ENCODE results near the gene MYL2. TPM values are rescaled to one million over a fixed set of nuclear protein-coding genes. Genes with fewer than 3 reads are reported as not detected.

MYL2 gene
- total and polyA plus RNA-seq, 10 of the 15 experiments (the other 5 are each of a cell fraction or from before 2014, with no cell fraction given), result 0.08 to 1.8 (median 0.57) TPM; not detected in 1

- in situ Hi-C loops (cut with MboI), result no loop called here
- intact Hi-C loops (cut with micrococcal nuclease; ENCODE audit: unreplicated experiment), result no loop called here
- peak; percentile 51 for DNase-seq (ENCODE audit: low read depth, low spot score)
- BruUV-seq (replicated peaks), result no TSS peak
- Histone ChIP-seq H3K9ac (ENCODE audit: control insufficient read depth, insufficient read depth, low read length) (peak overlapping the region; percentile 8; the same call in 1 of the 2 replicates), H3K4me2 (ENCODE audit: control insufficient read depth, insufficient read depth) (peak overlapping the region; percentile 36), H3K4me3 (peak overlapping the region; percentile 31; the same call in 1 of the 2 replicates), H3K27ac (ENCODE audit: control insufficient read depth, insufficient read depth) (peak overlapping the region; percentile 71), H2AFZ (ENCODE audit: control insufficient read depth, low read depth, low read length) (peak overlapping the region; percentile 68), H3K36me3 (ENCODE audit: control insufficient read depth in 2 of 2, insufficient read depth in 2 of 2, low read length in 1 of 2) (no peaks in the 10 kb centered on the region), H3K27me3 (replicated peaks in 1 of 2; ENCODE audit: control insufficient read depth in 2 of 2, insufficient read depth in 2 of 2, low read length in 1 of 2) (no peaks in the 10 kb centered on the region; a peak in 1 of 4 replicates), H3K9me3 (replicated peaks; ENCODE audit: control insufficient read depth, insufficient read depth, low read length) (no peaks in the 10 kb centered on the region), H3K79me2 (ENCODE audit: control insufficient read depth, insufficient read depth, low read length) (no peaks in the 10 kb centered on the region), H4K20me1 (ENCODE audit: control insufficient read depth, insufficient read depth) (no peaks in the 10 kb centered on the region), H3K4me1 (ENCODE audit: control insufficient read depth, insufficient read depth, low read length) (peaks cover 32% of the 10 kb centered on the region)
- 5% methylated on average over 5 of the region's 5 CpGs for WGBS (ENCODE audit: insufficient coverage, insufficient replicate concordance, low lambda C conversion rate, missing lambda C conversion rate)
- CTCF ChIA-PET, result interaction anchor here (0.6 to 3.0 kb wide), 5 partner anchors 8 to 19 kb away, joined by 3 to 30 read pairs (median 4); no protein-coding TSS in a partner anchor
- FAIRE-seq, result peak; percentile 92
- RAD21 ChIA-PET (ENCODE audit: unreplicated experiment), result interaction anchor here (0.7 to 1.3 kb wide), 3 partner anchors 9 to 15 kb away, joined by 3 read pairs; no protein-coding TSS in a partner anchor
- ATAC-seq, result peak; percentile 79
- SMC1A ChIA-PET (ENCODE audit: uncharacterized antibody, unreplicated experiment), result interaction anchor here (1.0 to 1.5 kb wide), 2 partner anchors 11 kb away, joined by 5 to 12 read pairs; no protein-coding TSS in a partner anchor
- POLR2A ChIA-PET, result no interaction called here
- TF ChIP-seq EP300 (IDR thresholded peaks at IDR 0.05; ENCODE audit: borderline replicate concordance in 1 of 2, control insufficient read depth in 1 of 2, low read depth in 2 of 2, low read length in 2 of 2) (0 out of 4 replicates have a peak, but pooled peaks of 1 of the 2 experiments have one; percentile 29), EED (IDR thresholded peaks at IDR 0.05; ENCODE audit: low read depth) (peak; percentile 29; the same call in 1 of the 2 replicates), ZNF622 (IDR thresholded peaks at IDR 0.05) (no peak), ZNF687 (IDR thresholded peaks at IDR 0.05) (no peak), BHLHE40 (IDR thresholded peaks at IDR 0.05; ENCODE audit: borderline replicate concordance in 1 of 2, low read depth in 2 of 2, low read length in 1 of 2) (peak; percentile 85 to 86), RUNX3 (IDR thresholded peaks at IDR 0.05; ENCODE audit: low read length) (peak; percentile 35; the same call in 1 of the 2 replicates), MXI1 (IDR thresholded peaks at IDR 0.05; ENCODE audit: low read depth, low read length) (0 out of 2 replicates have a peak, but pooled peaks have one; percentile 42), NFXL1 (IDR thresholded peaks at IDR 0.05; ENCODE audit: borderline replicate concordance) (no peak), NR2F1 (conservative IDR thresholded peaks at IDR 0.05) (0 out of 2 replicates have a peak, but pooled peaks have one; percentile 22), SPI1 (IDR thresholded peaks at IDR 0.05; ENCODE audit: borderline replicate concordance, insufficient read depth, low read depth, low read length) (peak; percentile 65; the same call in 1 of the 2 replicates), ZNF217 (IDR thresholded peaks at IDR 0.05) (0 out of 2 replicates have a peak, but pooled peaks have one; percentile 3), DPF2 (IDR thresholded peaks at IDR 0.05) (0 out of 2 replicates have a peak, but pooled peaks have one; percentile 33), IRF4 (IDR thresholded peaks at IDR 0.05; ENCODE audit: low read depth, low read length) (peak; percentile 49; the same call in 1 of the 2 replicates)
These were observed 13.9 kb downstream of the MYL2 start for GRCh38 chr12:110906516-110906915.

Data from GM12878 (cell line).